Thyroid gland (tissue), 4 donors: ENCODE results near the gene CCSER1.

ENCODE experiments used
- POLR2A ChIP-seq, 2 donors: fragments of 450-650 bp; IDR thresholded peaks; one replicate each; pipeline ENCODE4 v1.6.1; 2017; ENCODE audit warnings: antibody characterized with exemption in 2 of 2, mild to moderate bottlenecking in 2 of 2, moderate library complexity in 1 of 2
- TF ChIP-seq, protein P1 (sequence below), 6 experiments: fragments of 200-600 bp in 3 of 6; fragments of 450-650 bp in 3 of 6; sonication (generic) in 3 of 6; IDR thresholded peaks; one replicate each; pipeline ENCODE4 v1.5.1; 2016 to 2019; ENCODE audit warnings: antibody characterized with exemption in 6 of 6, mild to moderate bottlenecking in 2 of 6, inconsistent platforms in 1 of 6, moderate library complexity in 1 of 6

- TF ChIP-seq, protein P1, sequence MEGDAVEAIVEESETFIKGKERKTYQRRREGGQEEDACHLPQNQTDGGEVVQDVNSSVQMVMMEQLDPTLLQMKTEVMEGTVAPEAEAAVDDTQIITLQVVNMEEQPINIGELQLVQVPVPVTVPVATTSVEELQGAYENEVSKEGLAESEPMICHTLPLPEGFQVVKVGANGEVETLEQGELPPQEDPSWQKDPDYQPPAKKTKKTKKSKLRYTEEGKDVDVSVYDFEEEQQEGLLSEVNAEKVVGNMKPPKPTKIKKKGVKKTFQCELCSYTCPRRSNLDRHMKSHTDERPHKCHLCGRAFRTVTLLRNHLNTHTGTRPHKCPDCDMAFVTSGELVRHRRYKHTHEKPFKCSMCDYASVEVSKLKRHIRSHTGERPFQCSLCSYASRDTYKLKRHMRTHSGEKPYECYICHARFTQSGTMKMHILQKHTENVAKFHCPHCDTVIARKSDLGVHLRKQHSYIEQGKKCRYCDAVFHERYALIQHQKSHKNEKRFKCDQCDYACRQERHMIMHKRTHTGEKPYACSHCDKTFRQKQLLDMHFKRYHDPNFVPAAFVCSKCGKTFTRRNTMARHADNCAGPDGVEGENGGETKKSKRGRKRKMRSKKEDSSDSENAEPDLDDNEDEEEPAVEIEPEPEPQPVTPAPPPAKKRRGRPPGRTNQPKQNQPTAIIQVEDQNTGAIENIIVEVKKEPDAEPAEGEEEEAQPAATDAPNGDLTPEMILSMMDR (IDR thresholded peaks at IDR 0.05): no peak
- TF ChIP-seq POLR2A (IDR thresholded peaks at IDR 0.05): no peak
These were observed 2.9 kb upstream of the CCSER1 start for GRCh38 chr4:90124276-90124675.
